Thoracic aorta (tissue), 2 donors: Measurements from ENCODE around the gene MYCBPAP. TPM values are rescaled to one million over a fixed set of nuclear protein-coding genes. Genes with fewer than 3 reads are reported as not detected.

Source experiments
- ATAC-seq: fragments of 150-250 bp; one replicate; pipeline ENCODE4 v1.8.0; 2017; ENCODE audit warnings: low read depth; ENCODE audit not compliant: insufficient number of reproducible peaks, low FRiP score
- DNase-seq: peaks from one replicate; pipeline ENCODE4 v3.0.0-alpha.2; 2020; ENCODE audit warnings: low spot score
- H3K27ac ChIP-seq, 2 donors: fragments of 200-600 bp; sonication (generic); 1 replicate in 1 of 2; 2 replicates in 1 of 2; pipeline ENCODE4 v1.5.1; 2016; ENCODE audit warnings: mild to moderate bottlenecking in 2 of 2, moderate library complexity in 2 of 2
- H3K27me3 ChIP-seq: fragments of 200-600 bp; sonication (generic); replicated peaks from 2 replicates; pipeline ENCODE4 v1.6.0; 2016; ENCODE audit warnings: mild to moderate bottlenecking; ENCODE audit not compliant: insufficient read depth
- H3K36me3 ChIP-seq: fragments of 200-600 bp; sonication (generic); one replicate; pipeline ENCODE4 v1.5.1; 2016
- H3K4me1 ChIP-seq, 2 donors: fragments of 200-600 bp; sonication (generic); 1 replicate in 1 of 2; 2 replicates in 1 of 2; pipeline versions ENCODE4 v1.5.1 to v1.6.0; 2016; ENCODE audit warnings: low read depth in 2 of 2, mild to moderate bottlenecking in 1 of 2; ENCODE audit not compliant: control insufficient read depth in 1 of 2
- H3K4me3 ChIP-seq: fragments of 200-600 bp; sonication (generic); 2 replicates; pipeline ENCODE4 v1.5.1; 2016; ENCODE audit warnings: mild to moderate bottlenecking
- H3K9me3 ChIP-seq: fragments of 200-600 bp; sonication (generic); 2 replicates; pipeline ENCODE4 v1.5.1; 2016
- total RNA-seq, 2 donors: library from RNA; depleted of rRNA; stranded (reverse); fragments of >200 nt; gene quantifications; one replicate each; pipeline versions ENCODE4 v1.1.0 to v1.2.3, GENCODE V29; 2016
- TF ChIP-seq, protein P1 (sequence below): fragments of 200-600 bp; sonication (generic); IDR thresholded peaks from one replicate; pipeline ENCODE4 v1.5.1; 2019; ENCODE audit warnings: antibody characterized with exemption

MYCBPAP gene
- total RNA-seq, 2 donors from 2014 or later: 0.56 to 0.68 TPM

DNA sequence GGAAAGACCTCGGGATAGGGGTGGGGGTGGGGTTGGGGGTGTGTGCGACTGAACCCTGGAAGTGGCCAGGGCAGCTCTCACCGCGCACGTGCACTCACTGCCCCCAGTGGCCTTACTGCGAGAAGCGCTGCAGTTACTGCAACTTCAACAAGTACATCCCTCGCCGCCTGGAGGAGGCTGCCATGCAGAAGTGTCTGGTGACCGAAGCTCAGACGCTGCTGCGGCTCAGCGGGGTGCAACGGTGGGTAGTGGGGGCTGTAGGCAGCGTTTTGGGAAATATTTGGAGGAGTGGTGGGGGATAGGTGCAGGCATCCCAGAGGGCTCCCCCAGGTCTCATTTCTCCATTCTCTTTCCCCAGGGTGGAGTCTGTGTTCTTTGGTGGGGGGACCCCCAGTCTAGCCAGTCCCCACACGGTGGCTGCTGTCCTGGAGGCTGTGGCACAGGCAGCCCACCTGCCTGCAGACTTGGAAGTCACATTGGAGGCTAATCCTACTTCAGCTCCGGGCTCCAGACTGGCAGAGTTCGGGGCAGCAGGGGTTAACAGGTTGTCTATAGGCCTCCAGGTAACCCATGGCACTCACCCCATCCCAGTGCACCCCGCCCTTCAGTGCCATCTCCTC lies 28.6 kb upstream of the MYCBPAP start:
- H3K27me3 ChIP-seq: no peaks in the 10 kb centered on the region
- peaks cover 13% of the 10 kb centered on the region for H3K36me3 ChIP-seq
- H3K4me3 ChIP-seq: peak overlapping the region; percentile 95
- no peaks in the 10 kb centered on the region for H3K9me3 ChIP-seq
- H3K27ac ChIP-seq: peak overlapping the region; percentile 85 to 86
- no peak for DNase-seq
- TF ChIP-seq, protein P1, sequence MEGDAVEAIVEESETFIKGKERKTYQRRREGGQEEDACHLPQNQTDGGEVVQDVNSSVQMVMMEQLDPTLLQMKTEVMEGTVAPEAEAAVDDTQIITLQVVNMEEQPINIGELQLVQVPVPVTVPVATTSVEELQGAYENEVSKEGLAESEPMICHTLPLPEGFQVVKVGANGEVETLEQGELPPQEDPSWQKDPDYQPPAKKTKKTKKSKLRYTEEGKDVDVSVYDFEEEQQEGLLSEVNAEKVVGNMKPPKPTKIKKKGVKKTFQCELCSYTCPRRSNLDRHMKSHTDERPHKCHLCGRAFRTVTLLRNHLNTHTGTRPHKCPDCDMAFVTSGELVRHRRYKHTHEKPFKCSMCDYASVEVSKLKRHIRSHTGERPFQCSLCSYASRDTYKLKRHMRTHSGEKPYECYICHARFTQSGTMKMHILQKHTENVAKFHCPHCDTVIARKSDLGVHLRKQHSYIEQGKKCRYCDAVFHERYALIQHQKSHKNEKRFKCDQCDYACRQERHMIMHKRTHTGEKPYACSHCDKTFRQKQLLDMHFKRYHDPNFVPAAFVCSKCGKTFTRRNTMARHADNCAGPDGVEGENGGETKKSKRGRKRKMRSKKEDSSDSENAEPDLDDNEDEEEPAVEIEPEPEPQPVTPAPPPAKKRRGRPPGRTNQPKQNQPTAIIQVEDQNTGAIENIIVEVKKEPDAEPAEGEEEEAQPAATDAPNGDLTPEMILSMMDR: peak; percentile 57
- H3K4me1 ChIP-seq: peaks cover 14 to 30% of the 10 kb centered on the region in 2 donors
- ATAC-seq: no peak

DNA sequence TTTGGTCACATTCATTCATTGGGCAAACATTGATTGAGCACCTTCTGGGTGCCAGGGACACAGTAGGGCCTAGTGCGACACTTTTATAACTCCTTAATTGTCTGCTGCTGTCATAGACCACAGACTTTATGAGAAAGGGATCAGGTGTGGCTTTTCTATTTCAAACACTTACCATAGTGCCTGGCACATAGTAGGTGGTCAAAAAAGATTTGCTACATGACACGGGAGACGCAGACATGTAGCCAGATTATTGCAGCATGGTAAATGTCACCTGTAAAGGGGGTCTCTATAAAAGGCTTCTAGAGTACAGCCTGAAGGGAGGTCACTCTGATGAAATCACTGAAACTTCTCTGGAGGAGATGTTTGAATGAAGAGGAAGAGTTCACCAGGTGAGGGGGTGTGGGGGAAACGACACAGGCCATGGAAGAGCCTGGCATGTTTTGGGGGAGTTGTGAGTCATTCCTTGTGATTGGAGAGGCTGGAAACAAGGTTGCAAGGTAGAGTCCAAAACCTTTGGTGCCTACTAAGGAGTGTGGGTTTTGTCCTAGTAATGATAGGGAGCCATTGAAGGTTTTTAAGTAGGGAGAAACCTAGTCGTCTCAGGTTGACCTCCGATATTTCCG lies 28.0 kb upstream of the MYCBPAP start:
- TF ChIP-seq, protein P1: no peak
- no peak overlapping the region for H3K27ac ChIP-seq
- peak overlapping the region; percentile 95 for H3K4me3 ChIP-seq
- no peak for ATAC-seq
- H3K27me3 ChIP-seq: no peaks in the 10 kb centered on the region
- no peak for DNase-seq
- H3K4me1 ChIP-seq: peaks cover 14 to 30% of the 10 kb centered on the region in 2 donors
- peaks cover 16% of the 10 kb centered on the region for H3K36me3 ChIP-seq
- H3K9me3 ChIP-seq: no peaks in the 10 kb centered on the region

DNA sequence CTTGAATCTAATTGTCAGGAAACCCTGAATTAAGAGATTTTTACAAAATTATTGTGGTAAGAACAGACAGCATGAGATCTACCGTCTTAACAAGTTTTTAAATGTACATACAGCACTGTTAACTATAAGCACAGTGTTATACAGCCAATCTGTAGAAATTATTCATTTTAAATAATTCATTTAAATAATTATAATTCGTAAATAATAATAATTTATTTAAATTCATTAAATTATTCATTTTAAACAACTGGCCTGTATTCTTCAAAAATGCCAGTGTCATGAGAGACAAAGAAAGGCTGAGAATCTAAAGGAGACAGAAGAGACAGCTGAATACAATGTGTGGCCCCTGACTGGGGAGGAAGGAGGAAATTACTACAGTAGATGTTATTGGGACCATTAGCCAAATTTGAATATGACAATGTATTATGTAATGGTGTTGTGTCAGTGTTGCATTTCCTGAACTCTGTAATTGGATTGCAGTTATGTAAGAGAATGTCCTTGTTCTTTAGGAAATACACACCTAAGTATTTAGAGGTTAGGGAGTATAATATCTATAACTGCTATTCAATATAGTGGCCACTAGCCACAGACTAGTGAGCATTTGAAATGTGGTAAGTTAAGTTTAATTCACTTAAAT lies 27.3 kb upstream of the MYCBPAP start:
- no peak overlapping the region for H3K4me3 ChIP-seq
- H3K36me3 ChIP-seq: peaks cover 21% of the 10 kb centered on the region
- H3K9me3 ChIP-seq: no peaks in the 10 kb centered on the region
- TF ChIP-seq, protein P1: no peak
- no peaks in the 10 kb centered on the region for H3K27me3 ChIP-seq
- H3K27ac ChIP-seq: no peak overlapping the region
- ATAC-seq: no peak
- DNase-seq: no peak
- H3K4me1 ChIP-seq: peaks cover 14 to 30% of the 10 kb centered on the region in 2 donors

DNA sequence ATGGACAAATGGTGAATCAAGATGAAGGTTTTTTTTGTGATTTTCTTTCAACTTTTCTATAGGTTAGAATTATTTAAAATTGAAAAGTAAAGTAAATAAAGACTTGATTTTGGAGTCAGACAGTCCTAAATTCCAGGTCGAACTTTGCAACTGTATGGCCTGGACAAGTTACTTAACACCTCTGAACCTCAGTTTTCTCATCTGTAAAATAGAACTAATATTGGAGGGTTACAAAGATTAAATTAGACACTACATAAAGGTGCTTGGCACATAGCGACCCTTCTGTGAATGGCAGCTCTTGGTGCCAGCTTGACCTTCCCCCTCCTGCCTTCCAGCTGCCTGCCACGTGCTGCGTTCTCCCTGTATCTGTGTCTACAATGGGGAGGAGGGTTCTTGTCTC lies 26.6 kb upstream of the MYCBPAP start:
- TF ChIP-seq, protein P1: no peak
- peaks cover 14 to 30% of the 10 kb centered on the region in 2 donors for H3K4me1 ChIP-seq
- H3K9me3 ChIP-seq: no peaks in the 10 kb centered on the region
- peaks cover 21% of the 10 kb centered on the region for H3K36me3 ChIP-seq
- no peaks in the 10 kb centered on the region for H3K27me3 ChIP-seq
- peak overlapping the region; percentile 48 to 69 for H3K27ac ChIP-seq
- no peak for DNase-seq
- no peak for ATAC-seq
- H3K4me3 ChIP-seq: no peak overlapping the region

DNA sequence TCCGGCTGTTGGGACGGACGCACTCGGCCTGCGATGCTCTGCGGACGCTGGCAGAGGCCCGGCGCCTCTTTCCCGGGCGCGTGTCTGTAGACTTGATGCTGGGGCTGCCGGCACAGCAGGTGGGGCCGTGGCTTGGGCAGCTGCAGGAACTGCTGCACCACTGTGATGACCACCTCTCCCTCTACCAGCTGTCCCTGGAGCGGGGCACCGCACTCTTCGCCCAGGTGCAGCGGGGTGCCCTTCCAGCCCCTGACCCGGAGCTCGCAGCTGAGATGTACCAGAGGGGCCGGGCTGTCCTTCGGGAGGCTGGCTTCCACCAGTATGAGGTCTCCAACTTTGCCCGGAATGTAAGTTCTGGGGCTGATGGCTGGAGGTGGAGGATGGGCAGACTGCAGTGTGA lies 26.1 kb upstream of the MYCBPAP start:
- Histone ChIP-seq H3K4me1 (peaks cover 14 to 30% of the 10 kb centered on the region in 2 donors), H3K4me3 (no peak overlapping the region), H3K9me3 (no peaks in the 10 kb centered on the region), H3K27me3 (no peaks in the 10 kb centered on the region), H3K27ac (peak overlapping the region; percentile 48 to 69), H3K36me3 (peaks cover 21% of the 10 kb centered on the region)
- DNase-seq (no peak), ATAC-seq (no peak)
- TF ChIP-seq, protein P1: no peak
